ENCODE results near the gene NOXA1.
A peak's percentile ranks its signal among the peaks of the same experiment; 100 is the strongest.
"Not testable (repeated sequence)": the region's sequence is repeated elsewhere in the genome, so short reads cannot be mapped to it uniquely, and the experiment has no call there.

The NOXA1 gene, protein sequence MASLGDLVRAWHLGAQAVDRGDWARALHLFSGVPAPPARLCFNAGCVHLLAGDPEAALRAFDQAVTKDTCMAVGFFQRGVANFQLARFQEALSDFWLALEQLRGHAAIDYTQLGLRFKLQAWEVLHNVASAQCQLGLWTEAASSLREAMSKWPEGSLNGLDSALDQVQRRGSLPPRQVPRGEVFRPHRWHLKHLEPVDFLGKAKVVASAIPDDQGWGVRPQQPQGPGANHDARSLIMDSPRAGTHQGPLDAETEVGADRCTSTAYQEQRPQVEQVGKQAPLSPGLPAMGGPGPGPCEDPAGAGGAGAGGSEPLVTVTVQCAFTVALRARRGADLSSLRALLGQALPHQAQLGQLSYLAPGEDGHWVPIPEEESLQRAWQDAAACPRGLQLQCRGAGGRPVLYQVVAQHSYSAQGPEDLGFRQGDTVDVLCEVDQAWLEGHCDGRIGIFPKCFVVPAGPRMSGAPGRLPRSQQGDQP
- total RNA-seq: 0.74 to 8.7 (median 5.3) reads per million in 3 experiments

DNA sequence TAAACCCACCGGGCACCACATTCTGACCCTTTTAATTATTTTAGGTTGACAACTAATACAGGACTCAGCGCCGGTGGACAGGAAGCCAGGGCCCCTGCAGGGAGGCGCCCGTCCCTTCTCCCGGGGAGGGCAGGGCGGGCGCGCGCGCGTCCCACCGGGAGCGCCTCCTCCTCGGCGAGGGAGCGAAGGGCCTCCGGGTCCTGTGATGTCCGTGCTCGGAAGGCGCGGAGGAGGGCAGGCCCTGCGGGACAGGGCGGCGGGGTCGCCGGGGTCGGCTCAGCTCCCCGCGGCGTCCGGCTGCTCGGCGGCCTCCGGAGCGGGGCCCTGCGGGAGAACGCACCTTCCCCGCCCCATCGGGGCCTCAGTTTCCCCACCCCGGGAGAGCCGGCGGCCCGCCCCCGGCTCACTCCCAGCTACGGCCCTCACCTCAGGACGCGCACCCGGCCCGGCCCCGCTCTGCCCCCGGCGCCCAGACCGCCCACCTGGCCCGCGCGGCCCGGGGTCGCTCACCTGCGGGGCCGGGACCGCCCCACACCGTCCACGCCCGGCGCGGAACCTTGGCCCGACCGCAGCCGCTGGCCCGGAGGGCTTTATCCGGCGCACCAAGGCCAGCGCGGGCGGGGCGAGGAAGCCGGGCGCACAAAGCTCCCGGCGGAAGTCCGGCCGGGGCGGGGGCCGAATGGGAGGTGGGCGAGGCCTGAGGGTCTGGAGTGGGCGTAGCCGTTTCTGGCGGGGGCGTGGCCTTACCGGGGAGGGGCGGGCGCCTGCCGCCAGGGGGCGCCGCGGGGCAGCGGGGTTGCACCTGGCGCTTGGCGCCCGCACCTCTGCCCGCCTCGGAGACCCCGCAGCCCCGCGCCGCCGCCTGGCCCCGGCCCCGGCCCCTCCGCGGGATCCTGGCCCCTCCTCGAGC, at the start of gene NOXA1, which contains the start of gene EXD3:
TSS of gene NOXA1 (plus strand) at position 790 of the 910 bp plus-strand sequence. CDS start 137 bp downstream, outside the sequence.
TSS of gene EXD3 (minus strand) at position 559 of the 910 bp plus-strand sequence. CDS start 27,805 bp downstream, outside the sequence.
- DNase-seq: peak; percentile 87

- DNase-seq: no peak
Measured at GRCh38 chr9:137373611-137373980, 49.6 kb upstream of the NOXA1 start.

DNA sequence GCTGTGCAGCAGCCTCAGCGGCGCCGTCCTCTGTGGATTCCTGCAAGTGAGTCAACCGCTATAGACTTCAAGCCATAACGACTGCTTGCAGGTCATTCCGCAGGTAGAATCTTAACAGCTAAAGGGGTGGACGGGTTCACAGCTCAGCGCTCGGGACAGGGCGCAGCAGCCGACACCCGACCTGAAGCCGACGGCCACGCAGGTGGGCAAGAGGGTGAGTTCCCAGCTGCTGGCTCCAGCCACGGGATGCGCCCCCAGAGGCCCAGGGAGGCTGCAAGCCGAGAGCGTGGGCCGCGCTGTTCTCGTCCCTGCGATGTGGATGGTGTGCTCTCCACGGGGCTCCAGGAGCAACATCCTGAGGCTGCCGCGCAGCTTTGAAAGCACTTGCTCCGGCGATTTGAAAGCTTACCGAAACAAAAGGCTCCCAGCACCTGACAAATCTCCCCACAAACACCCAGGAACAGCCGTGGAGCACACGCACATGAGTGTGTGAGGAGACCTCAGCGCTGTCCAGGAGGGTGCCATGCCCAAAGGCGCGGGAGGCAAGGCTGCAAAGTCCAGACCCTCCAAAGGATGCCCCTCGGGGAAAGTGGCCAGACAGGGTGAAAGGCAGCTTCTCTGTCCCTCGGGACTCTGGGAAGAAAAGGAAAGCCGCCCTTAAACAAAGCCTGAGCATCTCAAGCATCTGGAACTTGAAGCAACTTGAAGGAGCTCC, 48.9 kb upstream of the NOXA1 start:
- DNase-seq: no peak

DNA sequence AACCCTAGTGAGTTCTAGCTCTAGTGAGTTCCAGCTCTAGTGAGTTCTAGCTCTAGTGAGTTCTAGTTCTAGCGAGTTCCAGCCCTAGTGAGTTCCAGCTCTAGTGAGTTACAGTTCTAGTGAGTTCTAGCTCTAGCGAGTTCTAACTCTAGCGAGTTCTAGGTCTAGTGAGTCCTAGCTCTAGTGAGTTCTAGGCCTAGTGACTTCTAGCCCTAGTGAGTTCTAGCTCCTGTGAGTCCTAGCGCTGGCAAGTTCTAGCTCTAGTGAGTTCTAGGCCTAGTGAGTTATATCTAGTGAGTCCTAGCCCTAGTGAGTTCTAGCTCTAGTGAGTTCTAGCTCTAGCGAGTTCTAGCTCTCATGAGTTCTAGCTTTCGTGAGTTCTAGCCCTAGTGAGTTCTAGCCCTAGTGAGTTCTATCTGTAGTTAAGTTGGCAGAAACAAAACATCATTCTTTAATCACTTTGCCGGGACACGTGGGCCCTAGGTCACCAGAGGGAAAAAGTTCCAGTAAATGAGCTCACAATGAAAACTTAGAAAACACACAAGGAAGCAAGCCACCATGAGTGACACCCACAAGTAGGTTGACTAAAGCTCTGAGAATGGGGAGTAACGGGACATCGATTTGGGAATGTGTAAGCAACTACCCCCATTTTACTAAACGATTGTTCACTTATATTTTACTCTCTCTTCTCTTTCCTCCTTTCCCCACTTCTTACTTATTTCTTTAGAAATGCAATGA, 47.7 kb upstream of the NOXA1 start:
- no peak for DNase-seq

- no peak for DNase-seq
Measured at GRCh38 chr9:137376386-137376785, 46.8 kb upstream of the NOXA1 start.

- not testable (repeated sequence) for DNase-seq
Measured at GRCh38 chr9:137378688-137379410, 44.3 kb upstream of the NOXA1 start.

- DNase-seq: no peak
Measured at GRCh38 chr9:137379761-137380161, 43.4 kb upstream of the NOXA1 start.

DNA sequence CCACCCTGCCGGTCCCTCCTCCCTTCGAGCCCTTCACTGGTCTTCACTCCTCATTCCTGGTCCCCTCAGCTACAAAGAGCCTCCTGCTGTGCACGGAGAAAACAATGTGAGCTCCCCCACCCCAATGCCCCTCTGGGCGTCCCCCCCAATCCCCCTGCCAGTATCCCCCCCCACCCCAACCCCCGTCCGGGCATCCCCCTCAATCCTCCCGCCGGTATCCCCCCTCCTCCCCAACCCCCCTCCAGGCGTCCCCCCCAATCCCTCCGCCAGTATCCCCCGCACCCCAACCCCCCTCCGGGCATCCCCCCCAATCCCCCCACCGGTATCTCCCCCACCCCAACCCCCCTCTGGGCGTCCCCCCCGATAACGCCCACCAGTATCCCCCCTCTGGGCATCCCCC, 43.0 kb upstream of the NOXA1 start:
- DNase-seq: no peak

- no peak for DNase-seq
Measured at GRCh38 chr9:137380606-137381005, 42.6 kb upstream of the NOXA1 start.

DNA sequence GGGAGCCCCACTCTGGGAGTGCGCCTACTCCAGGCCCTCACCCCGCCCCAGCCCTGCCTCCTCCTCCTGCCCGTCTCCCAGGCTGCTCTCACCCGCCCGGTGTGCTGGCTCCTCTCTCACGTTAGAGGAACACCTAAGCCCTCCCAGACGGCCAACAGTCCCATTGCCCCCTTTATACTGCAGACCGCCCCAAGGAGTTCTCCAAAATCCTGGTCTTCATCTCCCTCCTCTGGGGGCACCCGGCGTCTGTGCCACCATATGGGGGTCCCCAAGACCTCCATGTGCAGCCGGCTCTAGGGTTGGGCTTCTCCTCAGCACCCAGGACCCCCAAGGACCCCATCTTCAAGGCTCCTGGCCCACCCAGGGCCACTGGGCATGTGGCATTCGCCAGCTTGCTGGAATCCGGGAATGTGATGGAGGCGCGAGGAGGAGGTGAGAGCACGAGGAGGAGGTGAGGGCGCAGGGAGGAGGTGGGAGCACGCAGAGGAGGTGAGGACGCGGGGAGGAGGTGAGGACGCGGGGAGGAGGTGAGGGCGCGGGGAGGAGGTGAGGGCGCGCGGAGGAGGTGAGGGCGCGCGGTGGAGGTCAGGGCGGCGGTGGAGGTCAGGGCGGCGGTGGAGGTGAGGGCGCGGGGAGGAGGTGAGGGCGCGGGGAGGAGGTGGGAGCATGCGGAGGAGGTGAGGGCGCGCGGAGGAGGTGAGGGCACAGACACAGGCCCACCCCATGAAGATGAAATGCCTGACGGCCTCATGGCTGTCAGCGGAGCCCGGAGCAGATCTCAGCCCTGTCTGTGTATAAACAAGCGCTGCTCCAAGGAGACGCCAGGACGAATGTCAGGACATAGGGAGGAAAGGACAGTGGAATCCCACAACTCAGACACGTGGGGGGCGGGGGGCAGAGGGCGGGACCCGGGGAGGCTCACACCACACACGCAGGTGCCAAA, 41.4 kb upstream of the NOXA1 start:
- DNase-seq: no peak

- no peak for DNase-seq
Measured at GRCh38 chr9:137382444-137383080, 40.6 kb upstream of the NOXA1 start.

GRCh38 chr9:137383081-137383783, 40.0 kb upstream of the NOXA1 start:
- DNase-seq: no peak

DNA sequence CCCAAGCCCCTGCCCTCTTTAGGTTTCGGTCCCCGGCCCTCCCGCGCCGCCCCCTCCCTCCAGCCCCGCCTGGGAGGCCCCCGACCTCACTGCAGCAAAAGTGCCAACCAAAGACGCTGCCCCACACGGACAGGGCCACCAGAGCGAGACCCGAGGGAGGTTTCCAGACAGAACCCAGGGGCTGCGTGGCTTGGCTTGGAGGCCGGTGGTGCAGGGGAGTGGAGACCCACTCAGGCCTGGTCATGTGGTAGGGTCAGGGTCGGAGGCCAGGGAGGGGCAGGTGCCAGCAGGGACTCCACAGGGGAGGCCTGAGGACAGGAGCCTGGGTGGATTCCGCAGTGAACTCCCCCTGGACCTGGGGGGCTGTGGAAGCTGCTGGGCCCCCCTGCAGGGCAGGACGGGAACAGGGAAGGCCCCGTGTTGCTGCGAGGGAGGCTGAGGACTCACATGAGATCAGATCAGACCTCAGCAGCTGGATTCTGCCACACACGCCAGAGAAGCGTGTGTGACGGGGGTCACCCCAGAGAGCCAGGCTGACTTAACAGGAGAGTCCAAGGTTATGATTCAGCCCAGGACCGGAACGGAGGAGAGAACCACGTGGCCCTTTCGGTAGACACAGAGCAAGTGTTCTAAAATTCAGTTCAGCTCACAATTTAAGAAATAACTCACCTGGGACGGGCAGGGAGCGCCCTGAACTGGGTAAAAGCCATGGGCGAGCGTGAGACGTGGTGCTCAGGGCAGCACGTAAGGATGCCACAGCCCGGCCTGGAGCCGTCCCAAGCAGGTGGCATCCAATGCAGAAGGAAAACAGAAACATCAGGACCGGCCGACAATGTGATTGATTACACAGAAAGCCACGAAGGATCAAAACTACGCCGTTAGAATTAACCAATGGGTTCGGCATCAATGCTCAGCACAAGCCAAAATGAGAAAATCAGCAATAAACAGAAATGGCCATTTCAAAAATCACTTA, 39.1 kb upstream of the NOXA1 start:
- DNase-seq: no peak

- DNase-seq: no peak
Measured at GRCh38 chr9:137385061-137385655, 38.0 kb upstream of the NOXA1 start.

GRCh38 chr9:137386507-137387113, 36.6 kb upstream of the NOXA1 start:
- DNase-seq: not testable (repeated sequence)

DNA sequence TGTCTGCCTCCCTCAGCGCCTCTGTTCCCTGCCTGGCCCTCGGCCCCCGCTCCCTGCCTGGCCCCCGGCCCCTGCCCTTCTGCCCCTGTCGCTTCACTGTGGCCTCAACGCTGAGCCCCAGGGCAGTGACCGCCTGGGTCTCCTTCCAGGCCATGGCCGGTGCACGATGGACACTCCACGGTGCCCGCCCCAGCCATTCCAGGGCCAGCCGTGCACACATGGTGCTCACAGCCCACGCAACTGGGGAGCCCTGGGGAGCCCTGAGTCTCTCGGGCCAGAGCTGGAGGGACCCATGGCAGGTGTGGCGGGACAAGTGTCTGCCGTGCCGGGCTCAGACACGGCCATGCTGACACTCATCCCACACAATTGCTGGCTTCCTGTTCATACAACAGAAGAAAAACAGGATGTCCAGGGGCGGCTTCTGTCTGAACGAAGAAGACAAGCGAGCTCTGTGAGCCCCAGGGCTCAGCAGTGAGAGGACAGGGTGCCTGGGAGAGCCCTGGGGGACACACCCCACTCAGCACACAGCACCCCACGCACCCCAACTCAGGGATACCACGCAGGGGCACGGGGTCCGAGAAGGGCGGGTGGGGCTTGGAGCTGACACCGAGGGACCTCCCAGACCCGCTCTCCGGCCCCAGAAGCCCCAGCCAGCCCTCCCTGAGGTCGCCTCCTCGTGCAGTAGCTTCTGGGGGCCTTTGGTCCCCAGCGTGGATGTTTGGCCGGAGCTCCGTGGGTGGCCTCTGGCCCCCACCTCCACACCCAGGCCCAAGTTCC, 35.9 kb upstream of the NOXA1 start:
- peak; percentile 41 for DNase-seq
